Glutamatergic neuron (in vitro differentiated cells): ENCODE measurements around the gene CCNL2. TPM values are rescaled to one million over a fixed set of nuclear protein-coding genes. Genes with fewer than 3 reads are reported as not detected.
A peak's percentile ranks its signal among the peaks of the same experiment; 100 is the strongest.
"Not testable (repeated sequence)": the region's sequence is repeated elsewhere in the genome, so short reads cannot be mapped to it uniquely, and the experiment has no call there.

ENCODE experiments used
- DNase-seq: peaks from one replicate; pipeline ENCODE4 v3.0.0; 2022
- H3K27ac Mint-ChIP-seq: one replicate; pipeline ENCODE4 v1.8.0; 2020; ENCODE audit warnings: mild to moderate bottlenecking, mixed read lengths, inconsistent platforms; ENCODE audit not compliant: unreplicated experiment
- H3K27me3 Mint-ChIP-seq: one replicate; pipeline ENCODE4 v1.8.0; 2020; ENCODE audit warnings: mild to moderate bottlenecking, moderate library complexity, mixed read lengths, inconsistent platforms; ENCODE audit not compliant: unreplicated experiment
- H3K36me3 Mint-ChIP-seq: one replicate; pipeline ENCODE4 v1.8.0; 2020; ENCODE audit warnings: mild to moderate bottlenecking, mixed read lengths, inconsistent platforms; ENCODE audit not compliant: unreplicated experiment
- H3K4me1 Mint-ChIP-seq: one replicate; pipeline ENCODE4 v1.8.0; 2020; ENCODE audit warnings: mild to moderate bottlenecking, low read depth, mixed read lengths, inconsistent platforms; ENCODE audit not compliant: unreplicated experiment
- H3K4me3 Mint-ChIP-seq: one replicate; pipeline ENCODE4 v1.8.0; 2020; ENCODE audit warnings: mild to moderate bottlenecking, mixed read lengths, inconsistent platforms; ENCODE audit not compliant: unreplicated experiment
- H3K9me3 Mint-ChIP-seq: one replicate; pipeline ENCODE4 v1.8.0; 2020; ENCODE audit warnings: mild to moderate bottlenecking, moderate library complexity, mixed read lengths, inconsistent platforms; ENCODE audit not compliant: unreplicated experiment
- total RNA-seq: library from RNA; stranded (reverse); fragmentation: NEBNext Ultra II Directional; extraction: Animal tissue kit (Norgen Biotek cat#: 25700); gene quantifications from one replicate; pipeline ENCODE4 v1.2.1, GENCODE V29; 2021; ENCODE audit not compliant: unreplicated experiment
- TF ChIP-seq, protein P1 (sequence below): fragments of 200-600 bp; sonication (generic); IDR thresholded peaks from one replicate; pipeline ENCODE4 v1.5.0; 2021; ENCODE audit not compliant: partially characterized antibody, unreplicated experiment

CCNL2 gene
- total RNA-seq, 1 donor from 2014 or later, result 394 TPM

DNA sequence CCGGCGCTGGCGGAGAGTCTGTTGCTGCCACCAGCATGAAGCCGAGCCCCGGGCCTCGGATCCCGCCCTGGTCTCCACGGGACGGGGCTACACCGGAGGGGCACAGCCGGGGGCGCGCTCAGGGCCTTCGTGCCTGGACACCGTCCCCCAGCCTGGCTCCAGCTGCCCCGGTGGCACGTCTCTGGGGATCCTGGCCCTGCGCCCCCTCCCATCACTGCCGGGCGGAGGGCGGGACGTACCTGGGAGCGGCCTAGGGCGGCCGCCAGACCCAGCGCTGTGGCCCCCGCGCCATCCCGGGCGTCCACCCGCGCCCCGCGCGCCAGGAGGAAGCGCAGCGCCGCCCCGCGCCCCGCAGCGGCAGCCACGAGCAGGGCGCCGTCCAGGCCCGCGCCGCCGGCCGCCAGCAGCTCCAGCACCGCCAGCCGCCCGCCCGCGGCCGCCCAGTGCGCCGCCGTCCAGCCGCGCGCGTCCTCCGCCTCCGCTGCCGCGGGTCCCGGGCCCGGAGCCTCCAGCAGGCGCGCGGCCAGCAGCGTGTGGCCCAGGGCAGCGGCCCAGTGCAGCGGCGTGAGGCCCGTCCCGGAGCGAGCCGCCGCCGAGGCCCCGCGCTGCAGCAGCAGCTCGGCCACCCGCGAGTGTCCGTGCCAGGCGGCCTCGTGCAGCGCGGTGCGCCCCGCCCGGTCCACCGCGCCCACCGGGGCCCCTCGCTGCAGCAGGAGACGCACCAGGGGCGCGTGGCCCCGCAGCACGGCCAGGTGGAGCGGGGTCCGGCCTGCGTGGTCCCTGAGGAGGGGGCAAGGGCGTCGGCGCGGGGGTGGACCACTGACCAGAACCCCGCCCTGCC, 20.9 kb upstream of the CCNL2 start:
- H3K27ac Mint-ChIP-seq, result peak overlapping the region; percentile 66

DNA sequence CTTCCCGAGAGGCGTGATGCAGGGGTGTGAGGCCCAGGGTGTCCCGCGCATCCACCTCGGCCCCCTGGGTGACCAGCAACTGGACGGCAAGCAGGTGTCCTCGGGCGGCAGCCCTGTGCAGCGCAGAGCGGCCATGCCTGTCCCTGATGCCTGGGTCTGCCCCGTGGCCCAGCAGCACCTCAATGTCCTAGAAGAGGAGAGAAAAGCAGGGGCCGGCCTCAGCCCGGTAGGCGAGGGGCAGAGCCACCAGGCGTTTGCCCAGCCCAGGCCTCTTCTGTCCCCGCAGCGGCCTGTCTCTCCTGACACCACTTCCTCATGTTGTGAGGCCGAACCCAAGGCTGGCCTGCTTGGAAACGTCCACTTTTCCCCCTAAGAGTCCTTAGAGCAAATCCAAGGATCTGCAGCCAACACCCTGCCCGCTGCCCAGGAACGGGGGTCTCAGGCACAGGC, 20.3 kb upstream of the CCNL2 start:
- no peaks in the 10 kb centered on the region for H3K36me3 Mint-ChIP-seq
- DNase-seq, result no peak
- TF ChIP-seq, protein P1, sequence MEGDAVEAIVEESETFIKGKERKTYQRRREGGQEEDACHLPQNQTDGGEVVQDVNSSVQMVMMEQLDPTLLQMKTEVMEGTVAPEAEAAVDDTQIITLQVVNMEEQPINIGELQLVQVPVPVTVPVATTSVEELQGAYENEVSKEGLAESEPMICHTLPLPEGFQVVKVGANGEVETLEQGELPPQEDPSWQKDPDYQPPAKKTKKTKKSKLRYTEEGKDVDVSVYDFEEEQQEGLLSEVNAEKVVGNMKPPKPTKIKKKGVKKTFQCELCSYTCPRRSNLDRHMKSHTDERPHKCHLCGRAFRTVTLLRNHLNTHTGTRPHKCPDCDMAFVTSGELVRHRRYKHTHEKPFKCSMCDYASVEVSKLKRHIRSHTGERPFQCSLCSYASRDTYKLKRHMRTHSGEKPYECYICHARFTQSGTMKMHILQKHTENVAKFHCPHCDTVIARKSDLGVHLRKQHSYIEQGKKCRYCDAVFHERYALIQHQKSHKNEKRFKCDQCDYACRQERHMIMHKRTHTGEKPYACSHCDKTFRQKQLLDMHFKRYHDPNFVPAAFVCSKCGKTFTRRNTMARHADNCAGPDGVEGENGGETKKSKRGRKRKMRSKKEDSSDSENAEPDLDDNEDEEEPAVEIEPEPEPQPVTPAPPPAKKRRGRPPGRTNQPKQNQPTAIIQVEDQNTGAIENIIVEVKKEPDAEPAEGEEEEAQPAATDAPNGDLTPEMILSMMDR, result no peak
- peak overlapping the region; percentile 66 for H3K27ac Mint-ChIP-seq
- H3K4me3 Mint-ChIP-seq, result peak overlapping the region; percentile 81
- no peaks in the 10 kb centered on the region for H3K27me3 Mint-ChIP-seq
- peaks cover 3% of the 10 kb centered on the region for H3K9me3 Mint-ChIP-seq
- peaks cover 20% of the 10 kb centered on the region for H3K4me1 Mint-ChIP-seq

More for the DNA sequence above, 20.9 kb upstream of the CCNL2 start:
- Mint-ChIP-seq H3K9me3 (peaks cover 7% of the 10 kb centered on the region), H3K36me3 (no peaks in the 10 kb centered on the region), H3K4me1 (peaks cover 20% of the 10 kb centered on the region), H3K27me3 (peaks cover 2% of the 10 kb centered on the region), H3K4me3 (peak overlapping the region; percentile 81)
- no peak for DNase-seq
- TF ChIP-seq, protein P1, result no peak

DNA sequence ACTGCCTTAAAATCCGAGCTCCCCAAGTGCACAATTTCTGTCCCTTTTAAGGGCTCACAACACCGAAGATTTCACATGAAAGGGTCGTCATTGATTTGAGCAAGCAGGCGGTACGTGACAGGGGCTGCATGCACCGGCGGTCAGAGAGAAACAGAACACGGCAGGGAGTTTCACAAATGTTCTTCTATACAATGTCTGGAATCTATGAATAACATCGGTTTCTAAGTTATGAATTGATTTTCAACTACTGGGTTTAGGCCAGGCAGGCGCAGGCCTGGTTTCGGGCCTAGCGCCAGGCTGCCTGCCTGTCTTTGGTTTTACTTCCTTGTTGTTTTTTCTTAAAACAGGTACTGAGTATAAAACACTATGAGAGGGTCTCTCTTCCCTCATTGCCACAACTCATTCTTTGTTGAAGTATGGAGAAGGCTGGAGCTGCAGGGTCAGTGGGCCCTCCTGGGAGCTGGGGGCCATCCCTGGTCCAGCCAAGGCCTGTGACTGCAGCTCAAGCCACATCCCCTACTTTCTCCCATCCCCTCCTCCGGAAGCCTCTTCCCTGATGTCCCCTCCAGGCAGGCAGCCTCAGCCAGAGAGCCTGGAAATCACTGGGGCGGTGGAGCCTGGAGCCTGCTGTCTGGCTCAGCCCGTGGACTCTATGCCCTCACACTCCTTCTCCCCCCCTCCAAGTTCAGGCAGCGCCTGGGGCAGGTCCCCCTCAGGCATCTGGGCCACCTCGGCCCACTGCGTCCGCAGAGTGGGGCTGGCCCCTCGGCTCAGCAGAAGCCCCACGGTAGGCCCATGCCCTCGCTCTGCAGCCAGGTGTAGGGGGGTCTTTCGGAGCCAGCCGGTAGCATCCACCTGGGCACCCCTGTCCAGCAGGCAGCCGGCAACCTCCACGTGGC, 19.6 kb upstream of the CCNL2 start:
- no peaks in the 10 kb centered on the region for H3K27me3 Mint-ChIP-seq
- peak overlapping the region; percentile 52 for H3K27ac Mint-ChIP-seq
- TF ChIP-seq, protein P1, result no peak
- peak overlapping the region; percentile 63 for H3K4me3 Mint-ChIP-seq
- no peak for DNase-seq
- H3K4me1 Mint-ChIP-seq, result peaks cover 20% of the 10 kb centered on the region
- no peaks in the 10 kb centered on the region for H3K36me3 Mint-ChIP-seq
- peaks cover 3% of the 10 kb centered on the region for H3K9me3 Mint-ChIP-seq

DNA sequence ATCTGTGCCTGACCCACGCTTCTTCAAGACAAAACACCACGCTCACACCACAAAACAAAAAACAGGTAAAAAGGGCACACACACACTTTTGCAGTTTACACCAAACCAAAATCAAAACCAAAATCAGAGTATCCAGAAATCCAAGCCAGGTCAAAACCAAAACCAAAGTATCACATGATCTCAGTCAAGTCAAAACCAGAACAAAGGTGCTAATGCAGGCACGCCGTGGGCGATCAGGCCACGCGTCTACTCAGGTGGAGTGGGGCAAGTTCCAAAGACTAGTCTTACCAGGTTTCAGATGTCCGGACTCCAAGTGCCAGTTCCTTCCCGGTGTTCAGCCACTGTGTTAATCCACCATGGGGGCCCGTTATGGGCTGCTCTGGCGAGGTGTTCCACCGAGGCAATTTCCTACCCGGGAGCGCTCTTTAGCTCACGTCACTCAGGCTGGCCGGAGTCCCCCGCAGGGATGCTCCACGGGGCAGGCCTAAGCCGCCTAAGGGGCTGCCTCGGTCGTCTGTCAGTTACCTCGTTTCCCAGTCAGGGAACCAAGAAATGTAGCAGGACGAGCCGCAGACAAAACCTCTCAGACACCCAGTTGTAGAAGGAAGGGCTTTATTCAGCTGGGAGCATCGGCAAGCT, 18.8 kb upstream of the CCNL2 start:
- Mint-ChIP-seq H3K4me1 (peaks cover 20% of the 10 kb centered on the region), H3K4me3 (peak overlapping the region; percentile 63), H3K27ac (peak overlapping the region; percentile 52)
- H3K9me3 Mint-ChIP-seq, H3K36me3 Mint-ChIP-seq, DNase-seq, H3K27me3 Mint-ChIP-seq: not testable (repeated sequence)

GRCh38 chr1:1417396-1417795, 18.3 kb upstream of the CCNL2 start:
- not testable (repeated sequence) for H3K27me3 Mint-ChIP-seq, H3K27ac Mint-ChIP-seq, H3K9me3 Mint-ChIP-seq, DNase-seq, H3K36me3 Mint-ChIP-seq
- Mint-ChIP-seq H3K4me3 (peak overlapping the region; percentile 63), H3K4me1 (peaks cover 20% of the 10 kb centered on the region)
